Smooth muscle cell (in vitro differentiated cells): ENCODE measurements around the gene FNDC7. TPM values are rescaled to one million over a fixed set of nuclear protein-coding genes. Genes with fewer than 3 reads are reported as not detected.
"Not testable (repeated sequence)": the region's sequence is repeated elsewhere in the genome, so short reads cannot be mapped to it uniquely, and the experiment has no call there.

ENCODE experiments used
- DNase-seq: peaks from one replicate; lab custom pipeline; 2025; ENCODE audit not compliant: unreplicated experiment; lab: John Stamatoyannopoulos, UW
- H2AFZ ChIP-seq: fragments of 200-600 bp; sonication (generic); 2 replicates; pipeline ENCODE4 v1.6.0; 2016; ENCODE audit warnings: antibody characterized with exemption, low read depth, mild to moderate bottlenecking
- H3F3A ChIP-seq: fragments of 200-600 bp; sonication (generic); 2 replicates; pipeline ENCODE4 v1.6.0; 2017; ENCODE audit warnings: antibody characterized with exemption, low read depth
- H3K27ac ChIP-seq: fragments of 200-600 bp; sonication (generic); 2 replicates; pipeline ENCODE4 v1.5.1; 2016; ENCODE audit warnings: low read depth, mild to moderate bottlenecking
- H3K27me3 ChIP-seq: fragments of 200-600 bp; sonication (generic); 2 replicates; pipeline ENCODE4 v1.6.1; 2016; ENCODE audit warnings: low read depth, mild to moderate bottlenecking
- H3K36me3 ChIP-seq: fragments of 200-600 bp; sonication (generic); 2 replicates; pipeline ENCODE4 v1.5.1; 2016; ENCODE audit warnings: low read depth
- H3K4me1 ChIP-seq: fragments of 200-600 bp; sonication (generic); 2 replicates; pipeline ENCODE4 v1.5.1; 2016; ENCODE audit warnings: low read depth
- H3K4me2 ChIP-seq: fragments of 200-600 bp; sonication (generic); 2 replicates; pipeline ENCODE4 v1.6.0; 2016; ENCODE audit warnings: mild to moderate bottlenecking
- H3K4me3 ChIP-seq: fragments of 200-600 bp; sonication (generic); 2 replicates; pipeline ENCODE4 v1.5.1; 2016; ENCODE audit warnings: mild to moderate bottlenecking
- H3K79me2 ChIP-seq: fragments of 200-600 bp; sonication (generic); 2 replicates; pipeline ENCODE4 v1.6.0; 2016; ENCODE audit warnings: low read depth, mild to moderate bottlenecking
- H3K9ac ChIP-seq: fragments of 200-600 bp; sonication (generic); 2 replicates; pipeline ENCODE4 v1.6.0; 2016; ENCODE audit warnings: low read depth
- H3K9me3 ChIP-seq: fragments of 200-600 bp; sonication (generic); replicated peaks from 2 replicates; pipeline ENCODE4 v1.5.1; 2016; ENCODE audit warnings: low read depth
- H4K20me1 ChIP-seq: fragments of 200-600 bp; sonication (generic); 2 replicates; pipeline ENCODE4 v1.6.0; 2016; ENCODE audit warnings: low read depth
- CTCF ChIP-seq: fragments of 200-600 bp; sonication (generic); IDR thresholded peaks from 2 replicates; pipeline ENCODE4 v1.5.1; 2017; ENCODE audit warnings: borderline replicate concordance, mild to moderate bottlenecking, antibody characterized with exemption; ENCODE audit not compliant: insufficient read depth, poor library complexity, severe bottlenecking
- WGBS: methylation state at CpG from one replicate; pipeline ENCODE4 v1.1.7; 2016; ENCODE audit warnings: low lambda C conversion rate; 5-methylcytosine and 5-hydroxymethylcytosine counted together
- polyA plus RNA-seq: library from polyadenylated mRNA; unstranded; fragments of >200 nt; fragmentation: Nextera tagmentation; extraction: Ambion mirVana; gene quantifications from 2 replicates; pipeline ENCODE4 v1.2.1, GENCODE V29; 2016
- total RNA-seq: library from RNA; depleted of rRNA; stranded (reverse); fragments of >200 nt; gene quantifications from 2 replicates; pipeline ENCODE4 v1.2.3, GENCODE V29; 2014

The FNDC7 gene
- total and polyA plus RNA-seq, 2 experiments from 2014 or later = 0.18 TPM; not detected in 1

- H4K20me1 ChIP-seq = peaks cover 39% of the 10 kb centered on the region
- H3K9me3 ChIP-seq = no peaks in the 10 kb centered on the region
- H3K79me2 ChIP-seq = peaks cover 23% of the 10 kb centered on the region
- H3K4me3 ChIP-seq = no peak overlapping the region
- 97% methylated on average over 22 of the region's 22 CpGs for WGBS
- peaks cover 7% of the 10 kb centered on the region for H3K4me1 ChIP-seq
- H3K4me2 ChIP-seq = no peak overlapping the region
- H3K36me3 ChIP-seq = peaks cover 52% of the 10 kb centered on the region
- H3F3A ChIP-seq = peaks cover 45% of the 10 kb centered on the region
- H3K27me3 ChIP-seq = no peaks in the 10 kb centered on the region
- no peak overlapping the region for H3K9ac ChIP-seq
- DNase-seq = no peak
- no peak for TF ChIP-seq CTCF
- no peak overlapping the region for H2AFZ ChIP-seq
- H3K27ac ChIP-seq = no peak overlapping the region
Measured at GRCh38 chr1:108699375-108700332, 13.1 kb upstream of the FNDC7 start.

- H3K9ac ChIP-seq = no peak overlapping the region
- H3F3A ChIP-seq = peaks cover 45% of the 10 kb centered on the region
- no peaks in the 10 kb centered on the region for H3K27me3 ChIP-seq
- no peak overlapping the region for H3K27ac ChIP-seq
- H2AFZ ChIP-seq = no peak overlapping the region
- H4K20me1 ChIP-seq = peaks cover 22% of the 10 kb centered on the region
- H3K9me3 ChIP-seq = no peaks in the 10 kb centered on the region
- no peak overlapping the region for H3K4me2 ChIP-seq
- H3K36me3 ChIP-seq = peaks cover 40% of the 10 kb centered on the region
- H3K79me2 ChIP-seq = peaks cover 7% of the 10 kb centered on the region
- no peak for TF ChIP-seq CTCF
- no peak overlapping the region for H3K4me3 ChIP-seq
- DNase-seq = no peak
- H3K4me1 ChIP-seq = no peaks in the 10 kb centered on the region
- WGBS = 97% methylated on average over 5 of the region's 5 CpGs
Measured at GRCh38 chr1:108701176-108701849, 11.4 kb upstream of the FNDC7 start.

GRCh38 chr1:108702109-108702508 is 10.6 kb upstream of the FNDC7 start:
- not testable (repeated sequence) for H3K27me3 ChIP-seq, H3K4me3 ChIP-seq, H3K9ac ChIP-seq, H3K9me3 ChIP-seq, DNase-seq, H3K4me2 ChIP-seq, H3K27ac ChIP-seq, H3K4me1 ChIP-seq, H2AFZ ChIP-seq, H3K79me2 ChIP-seq
- H3F3A ChIP-seq = peaks cover 45% of the 10 kb centered on the region
- peaks cover 14% of the 10 kb centered on the region for H4K20me1 ChIP-seq
- H3K36me3 ChIP-seq = peaks cover 32% of the 10 kb centered on the region
- 96% methylated on average over 6 of the region's 6 CpGs for WGBS

DNA sequence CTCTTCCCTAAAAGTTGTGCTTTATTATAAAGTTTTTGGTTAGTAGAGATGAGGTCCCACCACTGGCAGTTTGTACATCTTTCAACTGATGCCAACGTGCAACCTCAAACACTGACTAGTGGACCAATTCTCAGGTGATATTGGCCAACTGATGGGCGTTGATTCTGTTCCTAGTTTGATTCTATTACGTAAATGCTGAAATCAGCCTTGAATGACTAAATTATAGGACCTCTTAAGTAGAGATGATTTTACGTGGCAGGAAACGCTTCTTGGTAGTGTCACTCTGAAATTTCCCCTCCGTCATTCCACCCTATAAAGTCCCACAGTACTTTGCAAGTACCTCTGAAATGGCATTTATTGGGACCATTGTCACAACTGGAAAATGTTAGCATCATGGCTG is 8.8 kb upstream of the FNDC7 start:
- WGBS = 70% methylated on average over 6 of the region's 6 CpGs
- H3K4me3 ChIP-seq = no peak overlapping the region

More for the DNA sequence above, 8.8 kb upstream of the FNDC7 start:
- Histone ChIP-seq H2AFZ (no peak overlapping the region), H3K36me3 (peaks cover 17% of the 10 kb centered on the region), H4K20me1 (no peaks in the 10 kb centered on the region), H3K9ac (no peak overlapping the region), H3K27me3 (no peaks in the 10 kb centered on the region), H3K4me1 (no peaks in the 10 kb centered on the region), H3K4me2 (no peak overlapping the region), H3K9me3 (no peaks in the 10 kb centered on the region), H3K79me2 (no peaks in the 10 kb centered on the region), H3F3A (peaks cover 37% of the 10 kb centered on the region), H3K27ac (peak overlapping the region; percentile 21)
- TF ChIP-seq CTCF = no peak
- DNase-seq = no peak
